Endothelial cell of umbilical vein (primary cell): ENCODE measurements around the gene CTNND2. TPM values are rescaled to one million over a fixed set of nuclear protein-coding genes. Genes with fewer than 3 reads are reported as not detected.

Experiments
- BruUV-seq: library from RNA; stranded (reverse); fragments of 400-500 nt; replicated peaks from 2 replicates; lab custom pipeline; 2021; lab: Mats Ljungman, UMichigan
- CTCF ChIA-PET: fragments of 300-600, 350-600 bp; sonication (Branson Sonifier 250); formaldehyde crosslinking; loops from one replicate; lab custom pipeline; 2021; ENCODE audit warnings: antibody characterized with exemption, inconsistent platforms; lab: Charles Lee
- POLR2A ChIA-PET: fragments of 300-600, 350-600 bp; sonication (Branson Sonifier 250); formaldehyde crosslinking; loops from one replicate; lab custom pipeline; 2021; ENCODE audit warnings: antibody characterized with exemption, inconsistent platforms; lab: Charles Lee
- DNase-seq: peaks from one replicate; pipeline ENCODE4 v3.0.0-alpha.2; 2011; ENCODE audit warnings: low read depth, low spot score
- FAIRE-seq: peaks from 2 replicates; lab custom pipeline; 2011; peaks lifted over from hg19 to GRCh38; lab: Jason Lieb, UNC
- H2AFZ ChIP-seq: 2 replicates; pipeline ENCODE4 v1.6.0; 2012; ENCODE audit warnings: low read depth, low read length, control low read depth, inconsistent platforms
- H3K27ac ChIP-seq: 2 replicates; pipeline ENCODE4 v1.5.1; 2011; ENCODE audit warnings: low read depth, mild to moderate bottlenecking, control low read depth, low read length, moderate library complexity; ENCODE audit not compliant: insufficient read depth
- H3K27me3 ChIP-seq, 2 experiments: 2 replicates each; pipeline versions ENCODE4 v1.6.0 to v1.6.1; 2011; ENCODE audit warnings: low read length in 2 of 2, mixed read lengths in 1 of 2; ENCODE audit not compliant: control insufficient read depth in 2 of 2, insufficient read depth in 2 of 2
- H3K36me3 ChIP-seq, 2 experiments: 2 replicates in 1 of 2; 3 replicates in 1 of 2; pipeline ENCODE4 v1.5.1; 2011; ENCODE audit warnings: low read length in 2 of 2, mild to moderate bottlenecking in 1 of 2, moderate library complexity in 1 of 2; ENCODE audit not compliant: control insufficient read depth in 2 of 2, insufficient read depth in 2 of 2; ENCODE audit errors: extremely low read depth in 1 of 2
- H3K4me1 ChIP-seq: 3 replicates; pipeline ENCODE4 v1.5.1; 2011; ENCODE audit warnings: mild to moderate bottlenecking, low read length; ENCODE audit not compliant: control insufficient read depth, insufficient read depth; ENCODE audit errors: extremely low read depth
- H3K4me2 ChIP-seq: 2 replicates; pipeline ENCODE4 v1.6.1; 2011; ENCODE audit warnings: low read length, control low read depth, mixed read lengths; ENCODE audit not compliant: insufficient read depth
- H3K4me3 ChIP-seq, 3 experiments: fragments of 200-600 bp in 1 of 3; sonication (generic), shearing (Covaris generic) in 1 of 3; replicated peaks in 1 of 3; 2 replicates each; pipeline ENCODE4 v1.5.1; 2011 to 2016; ENCODE audit warnings: control low read depth in 3 of 3, low read length in 3 of 3, mild to moderate bottlenecking in 2 of 3, inconsistent platforms in 1 of 3, low read depth in 1 of 3, moderate library complexity in 1 of 3; ENCODE audit not compliant: insufficient read depth in 1 of 3
- H3K79me2 ChIP-seq: 2 replicates; pipeline ENCODE4 v1.6.0; 2012; ENCODE audit warnings: low read length, inconsistent platforms; ENCODE audit not compliant: control insufficient read depth, insufficient read depth
- H3K9ac ChIP-seq: replicated peaks from 2 replicates; pipeline ENCODE3; 2011; ENCODE audit warnings: low read length, control low read depth; ENCODE audit not compliant: insufficient read depth; ENCODE audit errors: extremely low read depth
- H3K9me1 ChIP-seq: replicated peaks from 3 replicates; pipeline ENCODE4 v1.6.0; 2011; ENCODE audit warnings: mild to moderate bottlenecking, low read length; ENCODE audit not compliant: control insufficient read depth, insufficient read depth; ENCODE audit errors: extremely low read depth
- H3K9me3 ChIP-seq: replicated peaks from 2 replicates; pipeline ENCODE4 v1.5.1; 2012; ENCODE audit warnings: low read length, inconsistent platforms; ENCODE audit not compliant: control insufficient read depth, insufficient read depth
- H4K20me1 ChIP-seq: replicated peaks from 2 replicates; pipeline ENCODE3; 2011; ENCODE audit warnings: mild to moderate bottlenecking, low read length; ENCODE audit not compliant: control insufficient read depth, insufficient read depth; ENCODE audit errors: extremely low read depth
- EZH2 ChIP-seq: IDR thresholded peaks from 2 replicates; pipeline ENCODE4 v1.6.1; 2012; ENCODE audit warnings: borderline replicate concordance, low read depth, mild to moderate bottlenecking, moderate library complexity, low read length, inconsistent platforms; ENCODE audit not compliant: severe bottlenecking
- FOS ChIP-seq: IDR thresholded peaks from 2 replicates; pipeline ENCODE4 v1.6.1; 2011; ENCODE audit warnings: mild to moderate bottlenecking, low read length, moderate library complexity, borderline replicate concordance; ENCODE audit not compliant: insufficient read depth
- GATA2 ChIP-seq: IDR thresholded peaks from 2 replicates; pipeline ENCODE4 v1.7.0; 2011; ENCODE audit warnings: low read depth, mild to moderate bottlenecking, moderate library complexity, mixed read lengths, low read length; ENCODE audit not compliant: insufficient read length, insufficient read depth
- JUN ChIP-seq: IDR thresholded peaks from 2 replicates; pipeline ENCODE4 v1.6.1; 2011; ENCODE audit warnings: borderline replicate concordance, low read depth; ENCODE audit not compliant: insufficient read length, insufficient read depth
- MAX ChIP-seq: IDR thresholded peaks from 2 replicates; pipeline ENCODE4 v1.6.1; 2011; ENCODE audit not compliant: insufficient read depth, insufficient read length
- MYC ChIP-seq: IDR thresholded peaks from one replicate; pipeline ENCODE4 v1.6.1; 2011; ENCODE audit warnings: mild to moderate bottlenecking, low read depth, low read length
- POLR2A ChIP-seq: IDR thresholded peaks from 2 replicates; pipeline ENCODE4 v1.6.1; 2012; ENCODE audit warnings: low read depth, mild to moderate bottlenecking, control low read depth, low read length
- POLR2AphosphoS5 ChIP-seq: IDR thresholded peaks from 2 replicates; pipeline ENCODE4 v1.6.1; 2012; ENCODE audit warnings: low read depth, mild to moderate bottlenecking, control low read depth, low read length, moderate library complexity; ENCODE audit not compliant: insufficient read depth
- dilution Hi-C: fragments of 300-500 bp; cut with MboI; formaldehyde crosslinking; loops from one replicate; pipeline ENCODE4 v1.15.0; 2019; ENCODE audit warnings: low sequenced_read_pairs; ENCODE audit not compliant: extremely low pct_ligation_motif_present
- intact Hi-C: fragments of 100-400 bp; cut with micrococcal nuclease; formaldehyde crosslinking; loops from one replicate; pipeline ENCODE4 v1.10.0; 2022
- polyA plus RNA-seq, 4 experiments: library from polyadenylated mRNA; depleted of rRNA in 3 of 4; stranded (reverse) in 3 of 4; unstranded in 1 of 4; fragments of >200 nt; gene quantifications; 2 replicates each; pipeline versions ENCODE4 v1.2.1 to v1.2.3, GENCODE V29; 2011 to 2012; ENCODE audit warnings: missing spikeins in 1 of 4
- total RNA-seq: library from RNA; stranded (reverse); gene quantifications from 2 replicates; pipeline ENCODE4 v1.2.3, GENCODE V29; 2021
- TF ChIP-seq, protein P1 (sequence below), 2 donors: IDR thresholded peaks; 1 replicate in 1 of 2; 2 replicates in 1 of 2; pipeline ENCODE4 v1.5.1; 2011; ENCODE audit warnings: low read length in 2 of 2, mild to moderate bottlenecking in 2 of 2, moderate library complexity in 2 of 2, control low read depth in 1 of 2, inconsistent platforms in 1 of 2, low read depth in 1 of 2; ENCODE audit not compliant: insufficient read depth in 1 of 2; ENCODE audit errors: extremely low read depth in 1 of 2

The CTNND2 gene
- total and polyA plus RNA-seq, 2 donors (not counting 3 experiments of a cell fraction or from before 2014, with no cell fraction given): not detected

- H3K27ac ChIP-seq: no peak overlapping the region
- TF ChIP-seq FOS (no peak), EZH2 (no peak)
- TF ChIP-seq, protein P1, sequence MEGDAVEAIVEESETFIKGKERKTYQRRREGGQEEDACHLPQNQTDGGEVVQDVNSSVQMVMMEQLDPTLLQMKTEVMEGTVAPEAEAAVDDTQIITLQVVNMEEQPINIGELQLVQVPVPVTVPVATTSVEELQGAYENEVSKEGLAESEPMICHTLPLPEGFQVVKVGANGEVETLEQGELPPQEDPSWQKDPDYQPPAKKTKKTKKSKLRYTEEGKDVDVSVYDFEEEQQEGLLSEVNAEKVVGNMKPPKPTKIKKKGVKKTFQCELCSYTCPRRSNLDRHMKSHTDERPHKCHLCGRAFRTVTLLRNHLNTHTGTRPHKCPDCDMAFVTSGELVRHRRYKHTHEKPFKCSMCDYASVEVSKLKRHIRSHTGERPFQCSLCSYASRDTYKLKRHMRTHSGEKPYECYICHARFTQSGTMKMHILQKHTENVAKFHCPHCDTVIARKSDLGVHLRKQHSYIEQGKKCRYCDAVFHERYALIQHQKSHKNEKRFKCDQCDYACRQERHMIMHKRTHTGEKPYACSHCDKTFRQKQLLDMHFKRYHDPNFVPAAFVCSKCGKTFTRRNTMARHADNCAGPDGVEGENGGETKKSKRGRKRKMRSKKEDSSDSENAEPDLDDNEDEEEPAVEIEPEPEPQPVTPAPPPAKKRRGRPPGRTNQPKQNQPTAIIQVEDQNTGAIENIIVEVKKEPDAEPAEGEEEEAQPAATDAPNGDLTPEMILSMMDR (IDR thresholded peaks at IDR 0.05; ENCODE audit: extremely low read depth in 1 of 2, insufficient read depth in 1 of 2, low read depth in 1 of 2, low read length in 2 of 2): no peak
- BruUV-seq: no TSS peak
- no peak overlapping the region for H3K9ac ChIP-seq
- intact Hi-C loops (no loop called here), dilution Hi-C loops (no loop called here)
- no peaks in the 10 kb centered on the region for H3K27me3 ChIP-seq
- DNase-seq (no peak), FAIRE-seq (no peak)
- H3K36me3 ChIP-seq: no peaks in the 10 kb centered on the region
- no peaks in the 10 kb centered on the region for H4K20me1 ChIP-seq
- H3K4me1 ChIP-seq: no peaks in the 10 kb centered on the region
- no peak overlapping the region for H2AFZ ChIP-seq
- no peak overlapping the region for H3K4me3 ChIP-seq
- ChIA-PET POLR2A (no interaction called here), CTCF (no interaction called here)
- H3K9me3 ChIP-seq: no peaks in the 10 kb centered on the region
- no peak overlapping the region for H3K4me2 ChIP-seq
- no peaks in the 10 kb centered on the region for H3K9me1 ChIP-seq
- no peaks in the 10 kb centered on the region for H3K79me2 ChIP-seq
Observed at GRCh38 chr5:11801061-11801460, 103.2 kb downstream of the CTNND2 start.

DNA sequence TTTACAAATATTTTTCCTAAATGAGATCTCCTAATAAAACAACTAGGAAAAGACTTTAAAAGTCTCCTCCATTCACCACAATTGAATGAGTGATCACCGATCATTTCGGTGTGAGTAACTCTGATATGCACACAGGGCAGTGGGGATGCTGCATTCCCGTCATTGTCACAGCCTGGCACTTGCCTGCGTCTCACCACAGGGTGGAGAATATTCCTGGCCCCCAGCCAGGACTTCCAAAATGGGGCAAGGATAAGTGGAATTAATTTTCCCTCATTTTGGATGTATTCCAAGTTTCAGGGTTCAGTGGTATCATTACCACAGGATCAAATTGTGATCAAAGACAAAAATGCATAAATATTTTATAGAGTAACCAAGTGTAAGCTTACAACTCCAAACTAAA, 107.1 kb downstream of the CTNND2 start:
- H3K36me3 ChIP-seq: no peaks in the 10 kb centered on the region
- DNase-seq (no peak), FAIRE-seq (no peak)
- CTCF ChIA-PET: no interaction called here
- H3K79me2 ChIP-seq: no peaks in the 10 kb centered on the region
- H3K4me1 ChIP-seq: no peaks in the 10 kb centered on the region
- H3K4me3 ChIP-seq: no peak overlapping the region
- no peak overlapping the region for H3K4me2 ChIP-seq
- no peaks in the 10 kb centered on the region for H3K9me1 ChIP-seq
- no peak overlapping the region for H2AFZ ChIP-seq
- no TSS peak for BruUV-seq
- H3K9ac ChIP-seq: no peak overlapping the region
- H3K27me3 ChIP-seq: no peaks in the 10 kb centered on the region
- H4K20me1 ChIP-seq: no peaks in the 10 kb centered on the region
- H3K27ac ChIP-seq: no peak overlapping the region
- intact Hi-C loops (no loop called here), dilution Hi-C loops (no loop called here)
- POLR2A ChIA-PET: no interaction called here
- no peaks in the 10 kb centered on the region for H3K9me3 ChIP-seq
- TF ChIP-seq, protein P1 (IDR thresholded peaks at IDR 0.05; ENCODE audit: extremely low read depth in 1 of 2, insufficient read depth in 1 of 2, low read depth in 1 of 2, low read length in 2 of 2): no peak
- TF ChIP-seq MYC: no peak
- TF ChIP-seq MAX: no peak
- no peak for TF ChIP-seq EZH2
- no peak for TF ChIP-seq FOS
- TF ChIP-seq POLR2A: no peak
- no peak for TF ChIP-seq GATA2
- no peak for TF ChIP-seq POLR2AphosphoS5
- TF ChIP-seq JUN: no peak
